ENCODE measurements around the gene ZNF133. TPM values are rescaled to one million over a fixed set of nuclear protein-coding genes. Genes with fewer than 3 reads are reported as not detected.

ZNF133 gene
- total RNA-seq, 1 experiment from 2014 or later, result 16.3 TPM

DNA sequence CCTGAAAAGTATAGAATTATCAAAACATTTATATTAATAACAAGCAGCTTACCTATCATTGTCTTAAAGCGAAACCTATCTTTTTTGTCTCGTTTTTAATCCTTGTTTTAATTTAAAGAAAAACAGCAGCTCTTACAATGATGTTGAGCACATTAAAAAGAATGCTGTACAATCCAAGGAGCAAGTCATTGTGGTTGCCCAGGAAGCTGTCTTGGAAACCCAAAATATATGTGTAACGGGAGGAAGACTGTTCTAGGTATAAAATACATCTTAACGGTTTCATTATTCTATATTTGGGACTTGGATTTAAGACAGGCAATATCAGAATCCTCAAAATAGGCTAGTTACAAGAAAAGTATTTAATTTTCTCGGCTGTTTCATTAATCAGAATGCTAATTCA lies 21.7 kb downstream of the ZNF133 start:
- Histone ChIP-seq H3K9me2 (replicated peaks; ENCODE audit: low read length) (no peaks in the 10 kb centered on the region), H3K4me1 (ENCODE audit: insufficient read depth, low read length) (peaks cover 16% of the 10 kb centered on the region), H3K4me2 (ENCODE audit: low read length) (no peak overlapping the region), H3F3A (ENCODE audit: low read length, unreplicated experiment) (no peaks in the 10 kb centered on the region), H3K9me3 (ENCODE audit: low read length) (no peaks in the 10 kb centered on the region), H3K27ac (ENCODE audit: low read length) (no peak overlapping the region), H2AFZ (ENCODE audit: low read length) (no peak overlapping the region), H3K27me3 (ENCODE audit: low read length) (no peaks in the 10 kb centered on the region), H3K4me3 (ENCODE audit: low read length) (no peak overlapping the region), H4K20me1 (ENCODE audit: low read length) (no peaks in the 10 kb centered on the region), H3K9ac (ENCODE audit: low read length) (no peak overlapping the region), H3K79me2 (ENCODE audit: low read length) (no peaks in the 10 kb centered on the region), H3K36me3 (ENCODE audit: low read depth, low read length) (peaks cover 10% of the 10 kb centered on the region; the same call in 1 of the 2 replicates)
- DNase-seq (no peak), ATAC-seq (no peak)
- POLR2A ChIA-PET (ENCODE audit: unreplicated experiment), result no interaction called here
- BruUV-seq (replicated peaks), result no TSS peak
- intact Hi-C loops (cut with micrococcal nuclease), result no loop called here
- CTCF ChIA-PET, result no interaction called here
- no peak for TF ChIP-seq EZH2 (IDR thresholded peaks at IDR 0.05; ENCODE audit: low read length, unreplicated experiment)
- no peak for TF ChIP-seq EZH2phosphoT487 (IDR thresholded peaks at IDR 0.05; ENCODE audit: borderline replicate concordance, low read length)
- no peak for TF ChIP-seq CTCF (conservative IDR thresholded peaks at IDR 0.05; ENCODE audit: low read depth, low read length)

DNA sequence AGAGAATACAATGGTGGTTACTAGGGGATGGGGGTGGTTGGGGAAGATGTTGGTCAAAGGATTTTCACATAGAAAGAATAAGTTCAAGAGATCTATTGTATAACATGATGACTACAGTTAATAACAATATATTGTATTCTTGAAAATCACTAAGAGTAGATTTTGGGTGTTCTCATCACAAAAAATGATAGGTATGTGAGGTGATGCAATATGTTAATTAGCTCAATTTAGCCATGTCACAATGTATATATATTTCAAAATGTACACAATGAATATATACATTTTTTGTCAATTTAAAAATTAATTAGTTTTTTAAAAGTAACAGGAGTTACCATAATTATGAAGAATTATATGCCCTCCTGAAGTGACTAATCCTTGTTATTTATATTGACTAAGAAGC lies 22.3 kb downstream of the ZNF133 start:
- DNase-seq (no peak), ATAC-seq (no peak)
- Histone ChIP-seq H4K20me1 (ENCODE audit: low read length) (no peaks in the 10 kb centered on the region), H3K27me3 (ENCODE audit: low read length) (no peaks in the 10 kb centered on the region), H3K36me3 (ENCODE audit: low read depth, low read length) (peaks cover 15% of the 10 kb centered on the region), H3F3A (ENCODE audit: low read length, unreplicated experiment) (no peaks in the 10 kb centered on the region), H3K9ac (ENCODE audit: low read length) (no peak overlapping the region), H3K4me1 (ENCODE audit: insufficient read depth, low read length) (peaks cover 22% of the 10 kb centered on the region), H3K9me3 (ENCODE audit: low read length) (no peaks in the 10 kb centered on the region), H3K79me2 (ENCODE audit: low read length) (no peaks in the 10 kb centered on the region), H3K4me2 (ENCODE audit: low read length) (no peak overlapping the region), H3K4me3 (ENCODE audit: low read length) (no peak overlapping the region), H2AFZ (ENCODE audit: low read length) (no peak overlapping the region), H3K27ac (ENCODE audit: low read length) (no peak overlapping the region), H3K9me2 (replicated peaks; ENCODE audit: low read length) (no peaks in the 10 kb centered on the region)
- CTCF ChIA-PET, result no interaction called here
- no TSS peak for BruUV-seq (replicated peaks)
- intact Hi-C loops (cut with micrococcal nuclease), result no loop called here
- POLR2A ChIA-PET (ENCODE audit: unreplicated experiment), result no interaction called here
- no peak for TF ChIP-seq CTCF (conservative IDR thresholded peaks at IDR 0.05; ENCODE audit: low read depth, low read length)
- no peak for TF ChIP-seq EZH2phosphoT487 (IDR thresholded peaks at IDR 0.05; ENCODE audit: borderline replicate concordance, low read length)
- TF ChIP-seq EZH2 (IDR thresholded peaks at IDR 0.05; ENCODE audit: low read length, unreplicated experiment), result no peak

- ATAC-seq, result no peak
- H3F3A ChIP-seq (ENCODE audit: low read length, unreplicated experiment), result no peaks in the 10 kb centered on the region
- no peak overlapping the region for H2AFZ ChIP-seq (ENCODE audit: low read length)
- peaks cover 23% of the 10 kb centered on the region for H3K4me1 ChIP-seq (ENCODE audit: insufficient read depth, low read length)
- TF ChIP-seq EZH2phosphoT487 (IDR thresholded peaks at IDR 0.05; ENCODE audit: borderline replicate concordance, low read length) (no peak), CTCF (conservative IDR thresholded peaks at IDR 0.05; ENCODE audit: low read depth, low read length) (no peak), EZH2 (IDR thresholded peaks at IDR 0.05; ENCODE audit: low read length, unreplicated experiment) (no peak)
- intact Hi-C loops (cut with micrococcal nuclease), result no loop called here
- H3K4me3 ChIP-seq (ENCODE audit: low read length), result no peak overlapping the region
- peaks cover 23% of the 10 kb centered on the region for H3K36me3 ChIP-seq (ENCODE audit: low read depth, low read length)
- no peaks in the 10 kb centered on the region for H3K79me2 ChIP-seq (ENCODE audit: low read length)
- no peak overlapping the region for H3K4me2 ChIP-seq (ENCODE audit: low read length)
- POLR2A ChIA-PET (ENCODE audit: unreplicated experiment), result no interaction called here
- no peak for DNase-seq
- no peaks in the 10 kb centered on the region for H4K20me1 ChIP-seq (ENCODE audit: low read length)
- H3K9me3 ChIP-seq (ENCODE audit: low read length), result no peaks in the 10 kb centered on the region
- no peak overlapping the region for H3K9ac ChIP-seq (ENCODE audit: low read length)
- no TSS peak for BruUV-seq (replicated peaks)
- no peaks in the 10 kb centered on the region for H3K9me2 ChIP-seq (replicated peaks; ENCODE audit: low read length)
- no peak overlapping the region for H3K27ac ChIP-seq (ENCODE audit: low read length)
- CTCF ChIA-PET, result no interaction called here
- H3K27me3 ChIP-seq (ENCODE audit: low read length), result no peaks in the 10 kb centered on the region
Observed at GRCh38 chr20:18312723-18313122, 24.4 kb downstream of the ZNF133 start.
